C4-2B (cell line): Measurements from ENCODE around the gene C16orf82.

Source experiments
- CTCF ChIP-seq: fragments of 450-650 bp; conservative IDR thresholded peaks from 2 replicates; pipeline ENCODE4 v1.5.1; 2017; ENCODE audit warnings: mild to moderate bottlenecking
- ZFX ChIP-seq: fragments of 450-650 bp; IDR thresholded peaks from 2 replicates; pipeline ENCODE4 v1.6.1; 2017

GRCh38 chr16:27088216-27088615, 21.5 kb downstream of the C16orf82 start:
- TF ChIP-seq CTCF: no peak
- no peak for TF ChIP-seq ZFX
